Measurements from ENCODE around the gene HEYL. TPM values are rescaled to one million over a fixed set of nuclear protein-coding genes. Genes with fewer than 3 reads are reported as not detected.

The HEYL gene
- total RNA-seq, 2 donors from 2014 or later: 28.1 to 35.4 TPM

- no peaks in the 10 kb centered on the region for H3K27me3 ChIP-seq
- TF ChIP-seq CTCF (IDR thresholded peaks at IDR 0.05): no peak
- peak overlapping the region; percentile 80 to 84 for H3K27ac ChIP-seq
- no peaks in the 10 kb centered on the region for H3K36me3 ChIP-seq
- peak overlapping the region; percentile 69 to 72 for H3K4me3 ChIP-seq
- peaks cover 0 to 25% of the 10 kb centered on the region in 2 donors for H3K4me1 ChIP-seq
- no peak for DNase-seq (ENCODE audit: low spot score)
- H3K9me3 ChIP-seq: no peaks in the 10 kb centered on the region
Measured at GRCh38 chr1:39638965-39639304, 508 bp downstream of the HEYL start.

GRCh38 chr1:39637361-39637760 lies 2.1 kb downstream of the HEYL start:
- no peak for TF ChIP-seq CTCF (IDR thresholded peaks at IDR 0.05)
- H3K4me3 ChIP-seq: peak overlapping the region; percentile 69 to 72
- H3K27ac ChIP-seq: peak overlapping the region; percentile 80 to 84
- no peak for DNase-seq (ENCODE audit: low spot score)
- peaks cover 0 to 30% of the 10 kb centered on the region in 2 donors for H3K4me1 ChIP-seq
- peaks cover under 1% of the 10 kb centered on the region for H3K36me3 ChIP-seq
- H3K27me3 ChIP-seq: no peaks in the 10 kb centered on the region
- no peaks in the 10 kb centered on the region for H3K9me3 ChIP-seq

GRCh38 chr1:39635871-39636210 lies 3.6 kb downstream of the HEYL start:
- no peak for DNase-seq (ENCODE audit: low spot score)
- Histone ChIP-seq H3K27me3 (no peaks in the 10 kb centered on the region), H3K27ac (peak overlapping the region; percentile 80 to 84), H3K9me3 (no peaks in the 10 kb centered on the region), H3K4me3 (peak overlapping the region; percentile 69 to 72), H3K4me1 (peaks cover 0 to 41% of the 10 kb centered on the region in 2 donors), H3K36me3 (peaks cover 16% of the 10 kb centered on the region)
- TF ChIP-seq CTCF (IDR thresholded peaks at IDR 0.05): no peak

GRCh38 chr1:39635205-39635870 lies 4.1 kb downstream of the HEYL start:
- H3K36me3 ChIP-seq: peaks cover 21% of the 10 kb centered on the region
- H3K27me3 ChIP-seq: no peaks in the 10 kb centered on the region
- TF ChIP-seq CTCF (IDR thresholded peaks at IDR 0.05): no peak
- H3K4me1 ChIP-seq: peaks cover 0 to 38% of the 10 kb centered on the region in 2 donors
- H3K4me3 ChIP-seq: peak overlapping the region; percentile 69 to 72
- no peaks in the 10 kb centered on the region for H3K9me3 ChIP-seq
- peak; percentile 80 for DNase-seq (ENCODE audit: low spot score)
- peak overlapping the region; percentile 80 to 84 for H3K27ac ChIP-seq

- TF ChIP-seq CTCF (IDR thresholded peaks at IDR 0.05): no peak
- no peaks in the 10 kb centered on the region for H3K9me3 ChIP-seq
- peaks cover 40% of the 10 kb centered on the region for H3K36me3 ChIP-seq
- H3K4me3 ChIP-seq: peak overlapping the region; percentile 22 to 72
- DNase-seq (ENCODE audit: low spot score): no peak
- peaks cover 0 to 31% of the 10 kb centered on the region in 2 donors for H3K4me1 ChIP-seq
- H3K27me3 ChIP-seq: no peaks in the 10 kb centered on the region
- peak overlapping the region; percentile 70 to 84 for H3K27ac ChIP-seq
Measured at GRCh38 chr1:39633422-39633821, 6.0 kb downstream of the HEYL start.

All from right atrium auricular region (tissue), 2 donors.